HepG2 (cell line): Measurements from ENCODE around the gene EPB41L2. TPM values are rescaled to one million over a fixed set of nuclear protein-coding genes. Genes with fewer than 3 reads are reported as not detected.

Experiments used
- ATF7 ChIP-seq, 2 experiments: fragments of 450-650 bp in 1 of 2; sonication (generic) in 1 of 2; formaldehyde crosslinking in 1 of 2; IDR thresholded peaks; 2 replicates each; pipeline versions ENCODE4 v1.4.0 to v1.6.1; 2016 to 2020; ENCODE audit warnings: antibody characterized with exemption in 1 of 2, mild to moderate bottlenecking in 1 of 2, missing genetic modification reagents in 1 of 2
- E2F1 ChIP-seq: sonication (generic); formaldehyde crosslinking; IDR thresholded peaks from 2 replicates; pipeline ENCODE4 v1.5.0; 2020; ENCODE audit warnings: missing genetic modification reagents
- EHMT2 ChIP-seq: fragments of 200-600 bp; sonication (generic); IDR thresholded peaks from 2 replicates; pipeline ENCODE4 v1.7.0; 2017; ENCODE audit warnings: antibody characterized with exemption, low read depth, low read length, borderline replicate concordance
- GTF2F1 ChIP-seq: fragments of 150-350 bp; IDR thresholded peaks from 2 replicates; pipeline ENCODE4 v1.6.1; 2014; ENCODE audit warnings: low read length
- JUN ChIP-seq: sonication (generic); formaldehyde crosslinking; IDR thresholded peaks from 2 replicates; pipeline ENCODE4 v1.4.0; 2020; ENCODE audit warnings: mild to moderate bottlenecking, missing genetic modification reagents
- NFYC ChIP-seq: IDR thresholded peaks from 2 replicates; pipeline ENCODE4 v1.6.1; 2016; ENCODE audit warnings: missing genetic modification reagents, missing compliant biosample characterization
- NR0B2 ChIP-seq: sonication (generic); formaldehyde crosslinking; IDR thresholded peaks from 2 replicates; pipeline ENCODE4 v1.4.0; 2020; ENCODE audit warnings: mild to moderate bottlenecking, missing genetic modification reagents
- POLR2AphosphoS2 ChIP-seq: IDR thresholded peaks from 2 replicates; pipeline ENCODE4 v1.6.1; 2011; ENCODE audit warnings: low read depth, low read length, improper control_type of control experiment
- ZHX1 ChIP-seq: sonication (generic); formaldehyde crosslinking; IDR thresholded peaks from 2 replicates; pipeline ENCODE4 v1.8.1; 2022; ENCODE audit warnings: low read depth, mild to moderate bottlenecking, missing genetic modification reagents
- ZNF225 ChIP-seq: sonication (generic); formaldehyde crosslinking; IDR thresholded peaks from 2 replicates; pipeline ENCODE4 v1.4.0; 2020; ENCODE audit warnings: mild to moderate bottlenecking, missing genetic modification reagents
- ZNF687 ChIP-seq: sonication (generic); formaldehyde crosslinking; IDR thresholded peaks from 2 replicates; pipeline ENCODE4 v1.5.1; 2020; ENCODE audit warnings: mild to moderate bottlenecking, missing genetic modification reagents, moderate library complexity
- ZNF878 ChIP-seq: sonication (generic); formaldehyde crosslinking; IDR thresholded peaks from 2 replicates; pipeline ENCODE4 v1.8.1; 2023; ENCODE audit warnings: mild to moderate bottlenecking, missing genetic modification reagents, moderate library complexity
- ZSCAN30 ChIP-seq: sonication (generic); formaldehyde crosslinking; IDR thresholded peaks from 2 replicates; pipeline ENCODE4 v1.5.0; 2020; ENCODE audit warnings: mild to moderate bottlenecking, missing genetic modification reagents
- polyA plus RNA-seq, 8 experiments: library from polyadenylated mRNA; depleted of rRNA in 3 of 8; stranded (reverse) in 7 of 8; unstranded in 1 of 8; fragments of >200 nt; fragmentation: Illumina TruSeq in 4 of 8; extraction: Trizol in 4 of 8; gene quantifications; 2 replicates each; pipeline versions ENCODE4 v1.2.1 to v1.2.3, GENCODE V29; 2011 to 2016; ENCODE audit warnings: low read depth in 4 of 8, missing spikeins in 1 of 8, mixed read lengths in 1 of 8; ENCODE audit not compliant: insufficient read depth in 1 of 8
- total RNA-seq, 5 experiments: library from RNA; depleted of rRNA; stranded (reverse); fragments of >200 nt; fragmentation: Illumina TruSeq; extraction: Trizol; gene quantifications; 2 replicates each; pipeline ENCODE4 v1.2.3, GENCODE V29; 2016; ENCODE audit warnings: low read depth in 1 of 5
- TF ChIP-seq, protein P1 (sequence below): sonication (generic); formaldehyde crosslinking; conservative IDR thresholded peaks from 2 replicates; pipeline ENCODE4 v1.4.0; 2020; ENCODE audit warnings: missing genetic modification reagents
- TF ChIP-seq, protein P2 (sequence below): sonication (generic); IDR thresholded peaks from 2 replicates; pipeline ENCODE4 v1.6.1; 2016; ENCODE audit warnings: low read depth, borderline replicate concordance
- TF ChIP-seq, protein P3 (sequence below): sonication (generic); formaldehyde crosslinking; conservative IDR thresholded peaks from 2 replicates; pipeline ENCODE4 v1.4.0; 2020; ENCODE audit warnings: missing genetic modification reagents

EPB41L2 gene
- total and polyA plus RNA-seq, 2 of the 13 experiments (the other 11 are each of a cell fraction or from before 2014, with no cell fraction given): 41.7 to 56.4 TPM

- no peak; the same call in 1 of the 2 replicates for TF ChIP-seq JUN
- TF ChIP-seq, protein P1, sequence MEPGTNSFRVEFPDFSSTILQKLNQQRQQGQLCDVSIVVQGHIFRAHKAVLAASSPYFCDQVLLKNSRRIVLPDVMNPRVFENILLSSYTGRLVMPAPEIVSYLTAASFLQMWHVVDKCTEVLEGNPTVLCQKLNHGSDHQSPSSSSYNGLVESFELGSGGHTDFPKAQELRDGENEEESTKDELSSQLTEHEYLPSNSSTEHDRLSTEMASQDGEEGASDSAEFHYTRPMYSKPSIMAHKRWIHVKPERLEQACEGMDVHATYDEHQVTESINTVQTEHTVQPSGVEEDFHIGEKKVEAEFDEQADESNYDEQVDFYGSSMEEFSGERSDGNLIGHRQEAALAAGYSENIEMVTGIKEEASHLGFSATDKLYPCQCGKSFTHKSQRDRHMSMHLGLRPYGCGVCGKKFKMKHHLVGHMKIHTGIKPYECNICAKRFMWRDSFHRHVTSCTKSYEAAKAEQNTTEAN (CRISPR knock-in tag): no peak
- TF ChIP-seq NR0B2 (CRISPR knock-in tag): no peak
- TF ChIP-seq NFYC (CRISPR knock-in tag): no peak
- TF ChIP-seq ZNF225 (CRISPR knock-in tag): no peak
- TF ChIP-seq ATF7 (IDR thresholded peaks at IDR 0.05): no peak
- peak; percentile 58; the same call in 1 of the 2 replicates for TF ChIP-seq ATF7 (CRISPR knock-in tag; IDR thresholded peaks at IDR 0.05)
- TF ChIP-seq, protein P2, sequence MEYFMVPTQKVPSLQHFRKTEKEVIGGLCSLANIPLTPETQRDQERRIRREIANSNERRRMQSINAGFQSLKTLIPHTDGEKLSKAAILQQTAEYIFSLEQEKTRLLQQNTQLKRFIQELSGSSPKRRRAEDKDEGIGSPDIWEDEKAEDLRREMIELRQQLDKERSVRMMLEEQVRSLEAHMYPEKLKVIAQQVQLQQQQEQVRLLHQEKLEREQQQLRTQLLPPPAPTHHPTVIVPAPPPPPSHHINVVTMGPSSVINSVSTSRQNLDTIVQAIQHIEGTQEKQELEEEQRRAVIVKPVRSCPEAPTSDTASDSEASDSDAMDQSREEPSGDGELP: no peak
- no peak for TF ChIP-seq ZHX1
- no peak for TF ChIP-seq ZNF687
- TF ChIP-seq E2F1 (CRISPR knock-in tag): no peak
- no peak for TF ChIP-seq ZSCAN30 (CRISPR knock-in tag)
- TF ChIP-seq ZNF878 (CRISPR knock-in tag): no peak
- no peak for TF ChIP-seq POLR2AphosphoS2
- peak; percentile 77 for TF ChIP-seq EHMT2
- no peak for TF ChIP-seq GTF2F1
- TF ChIP-seq, protein P3, sequence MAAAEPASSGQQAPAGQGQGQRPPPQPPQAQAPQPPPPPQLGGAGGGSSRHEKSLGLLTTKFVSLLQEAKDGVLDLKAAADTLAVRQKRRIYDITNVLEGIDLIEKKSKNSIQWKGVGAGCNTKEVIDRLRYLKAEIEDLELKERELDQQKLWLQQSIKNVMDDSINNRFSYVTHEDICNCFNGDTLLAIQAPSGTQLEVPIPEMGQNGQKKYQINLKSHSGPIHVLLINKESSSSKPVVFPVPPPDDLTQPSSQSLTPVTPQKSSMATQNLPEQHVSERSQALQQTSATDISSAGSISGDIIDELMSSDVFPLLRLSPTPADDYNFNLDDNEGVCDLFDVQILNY (CRISPR knock-in tag): no peak
Observed at GRCh38 chr6:130826442-130827246, 236.4 kb downstream of the EPB41L2 start (continued).
